Type B pancreatic cell (in vitro differentiated cells): ENCODE measurements around the gene SRD5A3. TPM values are rescaled to one million over a fixed set of nuclear protein-coding genes. Genes with fewer than 3 reads are reported as not detected.
A peak's percentile ranks its signal among the peaks of the same experiment; 100 is the strongest.

Experiments used
- DNase-seq: peaks from one replicate; pipeline ENCODE4 v3.0.0; 2021; ENCODE audit warnings: mixed read lengths; ENCODE audit not compliant: unreplicated experiment; ENCODE audit errors: extremely low spot score
- H3K27ac Mint-ChIP-seq: 2 replicates; pipeline ENCODE4 v1.8.0; 2021; ENCODE audit warnings: mild to moderate bottlenecking, mixed read lengths
- H3K27me3 Mint-ChIP-seq: 2 replicates; pipeline ENCODE4 v1.8.0; 2021; ENCODE audit warnings: mixed read lengths
- H3K36me3 Mint-ChIP-seq: 2 replicates; pipeline ENCODE4 v1.8.0; 2021; ENCODE audit warnings: mixed read lengths
- H3K4me1 Mint-ChIP-seq: one replicate; pipeline ENCODE4 v1.8.0; 2021; ENCODE audit warnings: mixed read lengths; ENCODE audit not compliant: unreplicated experiment
- H3K4me3 Mint-ChIP-seq: 2 replicates; pipeline ENCODE4 v1.8.0; 2021; ENCODE audit warnings: mild to moderate bottlenecking, mixed read lengths
- H3K9me3 Mint-ChIP-seq: 2 replicates; pipeline ENCODE4 v1.8.0; 2021; ENCODE audit warnings: mixed read lengths
- total RNA-seq: library from RNA; stranded (reverse); gene quantifications from 2 replicates; pipeline ENCODE4 v1.2.1, GENCODE V29; 2021; ENCODE audit warnings: low replicate concordance
- TF ChIP-seq, protein P1 (sequence below): fragments of 200-600 bp; sonication (generic); conservative IDR thresholded peaks from 2 replicates; pipeline ENCODE4 v1.5.0; 2021; ENCODE audit warnings: antibody characterized with exemption, mild to moderate bottlenecking

The SRD5A3 gene
- total RNA-seq, 1 donor from 2014 or later, result 25.7 TPM

DNA sequence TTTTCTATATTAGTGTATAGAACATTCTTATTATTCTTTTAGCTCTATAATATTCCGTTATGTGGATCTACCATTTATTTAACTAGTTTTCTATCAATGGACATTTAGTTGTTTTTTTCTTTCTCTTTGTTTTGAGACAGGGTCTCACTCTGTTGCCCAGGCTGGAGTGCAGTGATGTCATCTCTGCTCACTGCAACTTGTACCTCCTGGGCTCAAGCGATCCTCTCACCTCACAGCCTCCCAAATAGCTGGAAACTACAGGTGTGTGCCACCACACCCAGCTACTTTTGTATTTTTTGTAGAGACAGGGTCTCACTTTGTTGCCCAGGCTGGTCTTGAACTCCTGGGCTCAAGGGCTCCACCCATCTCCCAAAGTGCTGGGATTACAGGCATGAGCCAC, 60.5 kb downstream of the SRD5A3 start:
- no peak for DNase-seq
- Mint-ChIP-seq H3K36me3 (peaks cover 33% of the 10 kb centered on the region), H3K9me3 (no peaks in the 10 kb centered on the region), H3K4me1 (peaks cover 12% of the 10 kb centered on the region), H3K4me3 (no peak overlapping the region), H3K27ac (no peak overlapping the region), H3K27me3 (no peaks in the 10 kb centered on the region)
- TF ChIP-seq, protein P1, sequence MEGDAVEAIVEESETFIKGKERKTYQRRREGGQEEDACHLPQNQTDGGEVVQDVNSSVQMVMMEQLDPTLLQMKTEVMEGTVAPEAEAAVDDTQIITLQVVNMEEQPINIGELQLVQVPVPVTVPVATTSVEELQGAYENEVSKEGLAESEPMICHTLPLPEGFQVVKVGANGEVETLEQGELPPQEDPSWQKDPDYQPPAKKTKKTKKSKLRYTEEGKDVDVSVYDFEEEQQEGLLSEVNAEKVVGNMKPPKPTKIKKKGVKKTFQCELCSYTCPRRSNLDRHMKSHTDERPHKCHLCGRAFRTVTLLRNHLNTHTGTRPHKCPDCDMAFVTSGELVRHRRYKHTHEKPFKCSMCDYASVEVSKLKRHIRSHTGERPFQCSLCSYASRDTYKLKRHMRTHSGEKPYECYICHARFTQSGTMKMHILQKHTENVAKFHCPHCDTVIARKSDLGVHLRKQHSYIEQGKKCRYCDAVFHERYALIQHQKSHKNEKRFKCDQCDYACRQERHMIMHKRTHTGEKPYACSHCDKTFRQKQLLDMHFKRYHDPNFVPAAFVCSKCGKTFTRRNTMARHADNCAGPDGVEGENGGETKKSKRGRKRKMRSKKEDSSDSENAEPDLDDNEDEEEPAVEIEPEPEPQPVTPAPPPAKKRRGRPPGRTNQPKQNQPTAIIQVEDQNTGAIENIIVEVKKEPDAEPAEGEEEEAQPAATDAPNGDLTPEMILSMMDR, result no peak

DNA sequence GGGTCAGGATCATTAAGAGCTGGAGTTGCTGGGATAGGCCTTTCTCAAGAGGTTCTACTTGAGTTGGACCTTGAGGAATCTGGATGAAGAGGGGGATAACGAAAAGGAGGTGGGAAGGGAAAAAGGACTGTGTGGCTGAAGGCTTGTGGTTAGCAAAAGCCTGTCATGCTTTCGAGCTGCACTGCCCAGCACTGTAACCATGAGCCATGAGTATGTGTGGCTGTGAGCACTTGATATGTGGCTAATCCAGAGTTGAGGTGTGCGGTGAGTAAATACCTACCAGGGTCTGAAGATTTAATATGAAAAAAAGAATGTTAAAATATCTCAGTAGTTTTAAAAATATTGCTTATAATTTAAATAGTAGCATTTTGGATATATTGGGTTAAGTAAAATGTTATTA, 61.1 kb downstream of the SRD5A3 start:
- TF ChIP-seq, protein P1, result no peak
- H3K4me1 Mint-ChIP-seq, result peaks cover 12% of the 10 kb centered on the region
- no peak overlapping the region for H3K27ac Mint-ChIP-seq
- no peak overlapping the region for H3K4me3 Mint-ChIP-seq
- peaks cover 37% of the 10 kb centered on the region for H3K36me3 Mint-ChIP-seq
- H3K27me3 Mint-ChIP-seq, result no peaks in the 10 kb centered on the region
- DNase-seq, result no peak
- H3K9me3 Mint-ChIP-seq, result no peaks in the 10 kb centered on the region

DNA sequence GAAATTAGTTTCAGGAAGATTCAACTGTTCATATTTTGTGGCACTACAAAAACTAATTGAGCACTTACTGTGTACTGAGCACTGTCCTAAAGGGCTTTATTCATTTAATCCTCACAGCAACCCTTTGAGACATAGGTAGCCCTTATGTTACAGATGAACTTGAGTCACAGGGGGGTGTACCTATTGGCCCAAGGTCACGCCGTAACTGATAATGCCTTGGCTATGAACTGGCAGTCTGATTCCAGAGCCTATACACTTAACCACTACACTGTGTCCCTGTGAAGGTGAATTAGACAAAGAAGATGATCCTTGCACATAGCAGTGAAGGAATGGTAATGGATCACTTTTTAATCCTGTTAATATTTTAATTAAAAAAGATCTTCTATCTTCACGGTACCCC, 61.7 kb downstream of the SRD5A3 start:
- Mint-ChIP-seq H3K27me3 (no peaks in the 10 kb centered on the region), H3K27ac (no peak overlapping the region), H3K4me3 (no peak overlapping the region), H3K9me3 (no peaks in the 10 kb centered on the region), H3K36me3 (peaks cover 37% of the 10 kb centered on the region), H3K4me1 (peaks cover 12% of the 10 kb centered on the region)
- DNase-seq, result no peak
- TF ChIP-seq, protein P1, result no peak

DNA sequence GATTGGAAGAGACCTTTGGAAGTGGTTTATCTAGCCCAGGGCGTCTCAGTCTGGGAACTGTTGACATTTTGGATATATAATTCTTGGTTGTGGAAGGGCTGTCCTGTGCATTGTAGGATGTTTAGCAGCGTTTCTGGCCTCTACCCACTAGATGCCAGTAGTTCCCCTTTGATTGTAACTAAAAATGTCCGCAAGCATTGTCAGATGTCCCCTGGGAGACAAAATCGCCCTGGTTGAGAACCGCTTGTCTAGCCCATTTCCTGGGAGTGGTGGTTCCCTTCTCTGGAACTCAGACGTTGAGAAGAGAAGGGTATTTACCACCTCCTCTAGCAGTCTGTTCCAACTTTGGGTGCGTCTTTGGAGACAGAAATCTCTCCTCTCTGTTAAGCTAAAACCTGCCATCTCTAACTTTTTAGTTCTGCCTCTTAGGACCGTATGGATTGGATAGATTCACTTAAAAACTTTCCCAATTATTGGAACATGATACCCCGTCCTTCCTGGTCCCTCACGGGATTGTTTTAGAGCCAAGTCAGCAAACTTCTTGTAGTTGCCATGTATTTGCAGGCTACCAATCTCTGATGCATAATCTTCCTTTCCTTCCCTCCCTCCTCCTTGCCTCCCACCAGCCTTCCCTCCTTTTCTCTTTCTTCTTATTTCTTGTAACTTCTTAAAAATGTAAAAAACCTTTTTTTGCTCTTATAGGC, 63.6 kb downstream of the SRD5A3 start:
- DNase-seq, result no peak
- no peaks in the 10 kb centered on the region for H3K27me3 Mint-ChIP-seq
- H3K27ac Mint-ChIP-seq, result no peak overlapping the region
- TF ChIP-seq, protein P1, result peak; percentile 53
- H3K36me3 Mint-ChIP-seq, result peaks cover 28% of the 10 kb centered on the region
- H3K4me3 Mint-ChIP-seq, result no peak overlapping the region
- H3K4me1 Mint-ChIP-seq, result peaks cover 12% of the 10 kb centered on the region
- no peaks in the 10 kb centered on the region for H3K9me3 Mint-ChIP-seq

DNA sequence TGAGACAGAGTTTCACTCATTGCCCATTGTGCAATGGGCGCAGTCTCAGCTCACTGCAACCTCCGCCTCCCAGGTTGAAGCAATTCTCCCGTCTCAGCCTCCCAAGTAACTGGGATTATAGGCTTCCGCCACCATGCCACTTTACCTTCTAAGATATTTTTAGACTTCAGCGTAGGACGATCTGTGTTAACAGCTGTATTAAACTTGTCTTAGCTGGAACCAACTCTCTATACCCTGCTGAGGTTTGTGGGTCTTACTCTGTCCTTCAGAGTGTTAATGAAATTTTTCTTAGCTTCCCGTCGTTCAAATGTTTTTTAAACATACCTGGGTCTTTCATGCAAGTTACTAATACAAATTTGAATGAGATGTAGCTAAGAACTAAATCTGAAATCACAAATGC, 64.4 kb downstream of the SRD5A3 start:
- Mint-ChIP-seq H3K4me3 (no peak overlapping the region), H3K36me3 (peaks cover 28% of the 10 kb centered on the region), H3K27ac (no peak overlapping the region), H3K9me3 (no peaks in the 10 kb centered on the region), H3K27me3 (no peaks in the 10 kb centered on the region), H3K4me1 (peaks cover 12% of the 10 kb centered on the region)
- DNase-seq, result no peak
- TF ChIP-seq, protein P1, result no peak

DNA sequence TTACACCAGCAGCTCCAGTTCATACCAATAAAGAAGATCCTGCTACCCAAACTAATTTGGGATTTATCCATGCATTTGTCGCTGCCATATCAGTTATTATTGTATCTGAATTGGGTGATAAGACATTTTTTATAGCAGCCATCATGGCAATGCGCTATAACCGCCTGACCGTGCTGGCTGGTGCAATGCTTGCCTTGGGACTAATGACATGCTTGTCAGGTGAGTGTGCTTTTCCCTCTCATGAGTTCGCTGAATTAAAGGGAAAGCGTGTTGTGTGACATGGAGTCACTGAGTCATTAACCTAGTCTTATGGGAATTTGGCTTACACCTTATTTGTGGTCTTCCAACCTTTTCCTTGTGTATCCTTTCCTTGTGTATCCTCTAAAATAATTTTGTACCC, 65.6 kb downstream of the SRD5A3 start:
- no peaks in the 10 kb centered on the region for H3K9me3 Mint-ChIP-seq
- H3K4me1 Mint-ChIP-seq, result peaks cover 12% of the 10 kb centered on the region
- H3K4me3 Mint-ChIP-seq, result no peak overlapping the region
- no peak for DNase-seq
- H3K27me3 Mint-ChIP-seq, result no peaks in the 10 kb centered on the region
- peaks cover 22% of the 10 kb centered on the region for H3K36me3 Mint-ChIP-seq
- TF ChIP-seq, protein P1, result no peak
- H3K27ac Mint-ChIP-seq, result no peak overlapping the region
